Upper lobe of right lung (tissue), 1 donor: ENCODE results near the gene RPS3. TPM values are rescaled to one million over a fixed set of nuclear protein-coding genes. Genes with fewer than 3 reads are reported as not detected.

ENCODE experiments used
- ATAC-seq: fragments of 200-7000 bp; cut with Tn5 transposase; one replicate; pipeline ENCODE4 v1.9.1; 2020; ENCODE audit warnings: mild to moderate bottlenecking, moderate library complexity
- DNase-seq: peaks from one replicate; pipeline ENCODE4 v3.0.0-alpha.2; 2020
- H3K27ac ChIP-seq: fragments of 200-600 bp; one replicate; pipeline ENCODE4 v1.8.0; 2022
- H3K27me3 ChIP-seq: fragments of 200-600 bp; one replicate; pipeline ENCODE4 v1.8.0; 2022; ENCODE audit warnings: mild to moderate bottlenecking
- H3K36me3 ChIP-seq: fragments of 200-600 bp; one replicate; pipeline ENCODE4 v1.8.0; 2022
- H3K4me1 ChIP-seq: fragments of 200-600 bp; one replicate; pipeline ENCODE4 v1.8.0; 2022
- H3K4me3 ChIP-seq: fragments of 200-600 bp; one replicate; pipeline ENCODE4 v1.8.0; 2022; ENCODE audit warnings: mild to moderate bottlenecking
- H3K9me3 ChIP-seq: fragments of 200-600 bp; one replicate; pipeline ENCODE4 v1.8.0; 2022
- CTCF ChIP-seq: fragments of 200-600 bp; IDR thresholded peaks from one replicate; pipeline ENCODE4 v1.8.0; 2022; ENCODE audit warnings: antibody characterized with exemption
- intact Hi-C: fragments of 100-400 bp; cut with DNase I; formaldehyde crosslinking; loops from one replicate; pipeline ENCODE4 v1.11.0; 2022
- total RNA-seq: library from RNA; stranded (reverse); fragmentation: NEBNext Ultra II Directional; extraction: Animal tissue kit (Norgen Biotek cat#: 25700); gene quantifications from one replicate; pipeline ENCODE4 v1.2.1, GENCODE V29; 2021
- donor health status: DM: no; HTN: yes; CAD: no; lungs with severe emphysema.

RPS3 gene
- total RNA-seq, 1 donor from 2014 or later: 1,778 TPM

DNA sequence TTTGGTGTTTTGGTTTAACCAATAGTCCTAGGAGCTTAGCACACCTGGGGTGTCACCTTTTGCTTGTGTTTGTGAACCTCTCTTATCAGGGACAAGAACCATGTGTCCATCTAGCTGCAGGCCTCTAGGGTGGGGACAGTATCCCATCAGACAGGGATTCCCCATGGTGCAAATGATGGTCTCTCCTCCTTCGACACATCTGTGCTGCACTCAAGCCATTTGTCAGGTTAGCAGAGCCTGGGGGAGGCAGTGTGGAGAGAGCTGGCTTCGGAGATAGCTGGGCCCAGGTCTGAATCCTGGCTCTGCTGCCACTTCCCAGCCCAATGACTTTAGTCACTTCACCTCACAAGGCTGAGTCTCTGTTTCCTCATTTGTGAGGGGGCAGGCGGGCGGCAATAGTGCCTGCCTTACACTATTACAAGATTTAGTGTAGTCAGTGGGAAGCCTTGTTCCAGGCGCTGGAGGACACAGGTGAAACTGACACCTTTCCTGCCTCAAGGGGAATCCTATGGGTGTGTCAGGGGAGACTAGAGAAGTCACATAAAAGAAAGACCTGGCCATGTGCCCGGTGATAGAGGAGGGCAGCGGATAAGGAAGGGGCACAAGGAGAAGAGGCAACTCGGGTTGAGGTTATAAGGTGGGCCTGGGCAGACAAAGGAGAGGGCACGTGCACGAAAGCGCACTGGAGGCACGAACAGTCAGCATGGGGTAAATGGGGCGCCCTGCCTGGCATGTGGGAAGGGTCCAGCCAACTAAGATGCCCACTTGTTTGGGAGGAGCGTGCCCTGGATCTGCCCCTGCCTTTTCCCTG, 21.1 kb downstream of the RPS3 start:
- peaks cover 4% of the 10 kb centered on the region for H3K36me3 ChIP-seq
- no peaks in the 10 kb centered on the region for H3K27me3 ChIP-seq
- intact Hi-C loops: no loop called here
- H3K27ac ChIP-seq: peak overlapping the region; percentile 75
- H3K4me1 ChIP-seq: peaks cover 24% of the 10 kb centered on the region
- TF ChIP-seq CTCF: no peak
- ATAC-seq (no peak), DNase-seq (no peak)
- H3K4me3 ChIP-seq: no peak overlapping the region
- no peaks in the 10 kb centered on the region for H3K9me3 ChIP-seq

DNA sequence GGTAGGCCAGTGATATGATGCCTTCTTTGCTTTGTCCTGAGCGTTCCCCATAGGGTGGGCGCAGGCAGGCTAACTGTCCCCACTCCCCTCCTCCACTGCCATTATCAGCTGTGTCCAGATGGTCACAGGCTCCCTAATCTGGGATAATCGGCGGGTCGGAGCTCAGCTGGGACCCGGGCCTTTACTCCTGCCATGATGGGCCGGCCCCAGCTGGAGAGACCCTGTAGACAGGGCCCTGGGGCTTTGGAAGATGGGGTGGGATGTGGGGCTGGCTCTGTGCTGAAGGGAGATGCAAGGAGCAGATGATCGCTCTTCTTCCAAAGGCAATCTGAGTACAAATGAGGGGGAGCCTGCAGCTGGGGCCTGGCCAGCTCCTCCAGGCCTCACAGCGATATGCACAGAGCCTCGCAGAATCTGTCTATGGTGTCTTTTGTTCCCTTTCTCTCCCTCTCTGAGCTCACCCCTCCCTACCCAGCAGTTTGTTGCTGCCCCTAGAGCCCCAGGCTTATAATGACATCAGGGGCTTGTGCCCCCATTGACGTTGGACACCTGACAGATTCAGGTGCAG, 21.8 kb downstream of the RPS3 start:
- ATAC-seq: no peak
- intact Hi-C loops: no loop called here
- H3K27ac ChIP-seq: peak overlapping the region; percentile 75

GRCh38 chr11:75421902-75422247, 22.6 kb downstream of the RPS3 start:
- H3K27ac ChIP-seq: peak overlapping the region; percentile 75
- ATAC-seq: peak; percentile 37
- no peak overlapping the region for H3K4me3 ChIP-seq
- no peaks in the 10 kb centered on the region for H3K9me3 ChIP-seq
- no peaks in the 10 kb centered on the region for H3K27me3 ChIP-seq
- intact Hi-C loops: no loop called here
- peaks cover 24% of the 10 kb centered on the region for H3K4me1 ChIP-seq
- DNase-seq: no peak
- H3K36me3 ChIP-seq: peaks cover 4% of the 10 kb centered on the region
- no peak for TF ChIP-seq CTCF

More for the DNA sequence above, 21.8 kb downstream of the RPS3 start:
- H3K36me3 ChIP-seq: peaks cover 4% of the 10 kb centered on the region
- H3K9me3 ChIP-seq: no peaks in the 10 kb centered on the region
- no peak for DNase-seq
- peaks cover 24% of the 10 kb centered on the region for H3K4me1 ChIP-seq
- H3K4me3 ChIP-seq: no peak overlapping the region
- no peaks in the 10 kb centered on the region for H3K27me3 ChIP-seq
- no peak for TF ChIP-seq CTCF

DNA sequence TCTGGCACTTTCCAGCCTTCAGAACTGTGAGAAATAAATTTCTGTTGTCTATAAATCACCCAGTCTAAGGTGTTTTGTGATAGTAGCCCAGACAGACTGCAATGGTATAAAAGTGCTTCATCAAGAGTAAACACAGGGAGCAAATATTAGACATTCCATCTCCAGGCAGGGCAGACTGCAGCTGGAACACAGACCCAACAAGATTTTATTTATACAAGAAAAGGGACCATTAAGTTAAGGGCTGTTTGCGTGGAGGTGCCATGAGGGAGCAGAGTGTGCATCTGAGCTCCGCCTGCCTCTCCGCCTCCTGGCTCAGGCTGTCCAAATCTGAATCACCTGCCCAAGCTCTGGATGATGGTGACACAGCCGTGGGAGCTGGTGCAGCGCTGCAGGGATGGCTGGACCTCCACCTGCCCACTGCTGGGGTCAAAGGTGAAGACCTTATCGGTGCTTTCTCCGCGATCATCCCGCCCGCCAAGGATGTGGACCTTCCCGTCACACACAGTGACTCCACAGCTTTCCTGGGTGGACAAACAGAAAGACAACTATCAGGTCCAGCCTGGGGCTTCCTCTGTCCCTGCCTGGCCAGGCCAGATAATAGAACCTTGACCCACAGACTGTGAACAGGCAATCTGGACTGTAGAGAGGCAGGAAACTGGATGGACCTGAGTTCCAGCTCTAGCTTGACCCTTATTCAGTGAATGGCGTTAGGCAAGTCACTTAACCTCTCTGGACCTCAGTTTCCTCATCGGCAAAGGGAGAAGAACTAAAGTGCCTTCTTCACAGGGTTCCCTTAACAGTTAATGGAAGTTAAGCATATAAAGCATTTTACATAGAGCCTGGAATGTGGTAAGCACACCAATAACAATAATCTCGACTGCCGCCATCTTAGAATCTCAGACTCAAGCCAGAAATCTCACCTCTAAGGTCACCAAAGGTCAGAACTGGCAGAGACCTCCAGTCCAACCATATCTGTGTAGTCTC, 23.2 kb downstream of the RPS3 start:
- ATAC-seq: peak; percentile 87
- intact Hi-C loops: no loop called here
- no peaks in the 10 kb centered on the region for H3K9me3 ChIP-seq
- DNase-seq: peak; percentile 77
- no peak for TF ChIP-seq CTCF
- H3K4me1 ChIP-seq: peaks cover 25% of the 10 kb centered on the region
- peak overlapping the region; percentile 75 for H3K27ac ChIP-seq
- no peak overlapping the region for H3K4me3 ChIP-seq
- H3K27me3 ChIP-seq: no peaks in the 10 kb centered on the region
- peaks cover 4% of the 10 kb centered on the region for H3K36me3 ChIP-seq

- intact Hi-C loops: no loop called here
- no peak for TF ChIP-seq CTCF
- ATAC-seq: no peak
- Histone ChIP-seq H3K4me1 (peaks cover 22% of the 10 kb centered on the region), H3K4me3 (no peak overlapping the region), H3K36me3 (peaks cover 4% of the 10 kb centered on the region), H3K9me3 (no peaks in the 10 kb centered on the region), H3K27ac (peak overlapping the region; percentile 45), H3K27me3 (no peaks in the 10 kb centered on the region)
- no peak for DNase-seq
Observed at GRCh38 chr11:75423721-75424120, 24.4 kb downstream of the RPS3 start.
